ENCODE measurements around the gene ANKH. TPM values are rescaled to one million over a fixed set of nuclear protein-coding genes. Genes with fewer than 3 reads are reported as not detected.

Gene ANKH
- total RNA-seq, 4 donors from 2014 or later, result 18.1 to 44.5 (median 30.5) TPM

GRCh38 chr5:14881826-14882225 is 10.2 kb upstream of the ANKH start:
- TF ChIP-seq CTCF (IDR thresholded peaks at IDR 0.05; ENCODE audit: low read depth), result no peak

GRCh38 chr5:14880688-14881087 is 9.1 kb upstream of the ANKH start:
- TF ChIP-seq CTCF (IDR thresholded peaks at IDR 0.05; ENCODE audit: low read depth), result no peak

- TF ChIP-seq CTCF (IDR thresholded peaks at IDR 0.05; ENCODE audit: low read depth), result no peak
Measured at GRCh38 chr5:14879937-14880589, 8.5 kb upstream of the ANKH start.

- no peak for TF ChIP-seq CTCF (IDR thresholded peaks at IDR 0.05; ENCODE audit: low read depth)
Measured at GRCh38 chr5:14879393-14879792, 7.8 kb upstream of the ANKH start.

GRCh38 chr5:14876095-14876494 is 4.5 kb upstream of the ANKH start:
- TF ChIP-seq CTCF (IDR thresholded peaks at IDR 0.05; ENCODE audit: low read depth), result no peak

GRCh38 chr5:14873790-14874189 is 2.2 kb upstream of the ANKH start:
- TF ChIP-seq CTCF (IDR thresholded peaks at IDR 0.05; ENCODE audit: low read depth), result no peak

GRCh38 chr5:14873093-14873492 is 1.5 kb upstream of the ANKH start:
- TF ChIP-seq CTCF (IDR thresholded peaks at IDR 0.05; ENCODE audit: low read depth), result no peak
